HepG2 (cell line): ENCODE measurements around the gene INO80. TPM values are rescaled to one million over a fixed set of nuclear protein-coding genes. Genes with fewer than 3 reads are reported as not detected.

Experiments used
- ATM ChIP-seq: fragments of 450-650 bp; IDR thresholded peaks from 2 replicates; pipeline ENCODE4 v1.7.1; 2017; ENCODE audit warnings: mild to moderate bottlenecking, borderline replicate concordance
- HNF4A ChIP-seq: sonication (generic); formaldehyde crosslinking; IDR thresholded peaks from 2 replicates; pipeline ENCODE4 v1.4.0; 2020; ENCODE audit warnings: missing genetic modification reagents
- HOXA9 ChIP-seq: sonication (generic); formaldehyde crosslinking; IDR thresholded peaks from 2 replicates; pipeline ENCODE4 v1.8.1; 2022; ENCODE audit warnings: missing genetic modification reagents, mild to moderate bottlenecking, moderate library complexity, borderline replicate concordance
- KLF9 ChIP-seq: IDR thresholded peaks from 2 replicates; pipeline ENCODE4 v1.6.1; 2016; ENCODE audit warnings: low read depth
- NBN ChIP-seq: fragments of 450-650 bp; conservative IDR thresholded peaks from 2 replicates; pipeline ENCODE4 v1.6.1; 2017
- PCBP1 ChIP-seq: fragments of 200-400 bp; formaldehyde crosslinking; IDR thresholded peaks from 2 replicates; pipeline ENCODE4 v1.6.1; 2017; ENCODE audit warnings: mild to moderate bottlenecking, low read depth, low read length, borderline replicate concordance
- SIX1 ChIP-seq: sonication (generic); formaldehyde crosslinking; IDR thresholded peaks from 2 replicates; pipeline ENCODE4 v1.4.0; 2020; ENCODE audit warnings: missing genetic modification reagents, borderline replicate concordance
- SOX5 ChIP-seq: IDR thresholded peaks from 2 replicates; pipeline ENCODE4 v1.6.1; 2016; ENCODE audit warnings: borderline replicate concordance
- SP140L ChIP-seq: sonication (generic); formaldehyde crosslinking; IDR thresholded peaks from 2 replicates; pipeline ENCODE4 v1.4.0; 2020; ENCODE audit warnings: missing genetic modification reagents, borderline replicate concordance
- TEAD2 ChIP-seq: sonication (generic); formaldehyde crosslinking; IDR thresholded peaks from 2 replicates; pipeline ENCODE4 v1.9.0; 2021; ENCODE audit warnings: missing genetic modification reagents
- ZBTB3 ChIP-seq: sonication (generic); formaldehyde crosslinking; IDR thresholded peaks from 2 replicates; pipeline ENCODE4 v1.4.0; 2020; ENCODE audit warnings: low read depth, mild to moderate bottlenecking, moderate library complexity, missing genetic modification reagents, borderline replicate concordance
- ZNF614 ChIP-seq: IDR thresholded peaks from 2 replicates; pipeline ENCODE4 v1.6.1; 2018; ENCODE audit warnings: missing biosample characterization, missing genetic modification reagents, inconsistent platforms, borderline replicate concordance
- ZNF792 ChIP-seq: IDR thresholded peaks from 2 replicates; pipeline ENCODE4 v1.6.1; 2016
- polyA plus RNA-seq, 8 experiments: library from polyadenylated mRNA; depleted of rRNA in 3 of 8; stranded (reverse) in 7 of 8; unstranded in 1 of 8; fragments of >200 nt; fragmentation: Illumina TruSeq in 4 of 8; extraction: Trizol in 4 of 8; gene quantifications; 2 replicates each; pipeline versions ENCODE4 v1.2.1 to v1.2.3, GENCODE V29; 2011 to 2016; ENCODE audit warnings: low read depth in 4 of 8, missing spikeins in 1 of 8, mixed read lengths in 1 of 8; ENCODE audit not compliant: insufficient read depth in 1 of 8
- total RNA-seq, 5 experiments: library from RNA; depleted of rRNA; stranded (reverse); fragments of >200 nt; fragmentation: Illumina TruSeq; extraction: Trizol; gene quantifications; 2 replicates each; pipeline ENCODE4 v1.2.3, GENCODE V29; 2016; ENCODE audit warnings: low read depth in 1 of 5
- TF ChIP-seq, protein P1 (sequence below): sonication (generic); formaldehyde crosslinking; IDR thresholded peaks from 2 replicates; pipeline ENCODE4 v1.4.0; 2020; ENCODE audit warnings: mild to moderate bottlenecking, missing genetic modification reagents
- TF ChIP-seq, protein P2 (sequence below): IDR thresholded peaks from 2 replicates; pipeline ENCODE4 v1.6.1; 2016; ENCODE audit warnings: missing compliant biosample characterization, missing genetic modification reagents, borderline replicate concordance
- TF ChIP-seq, protein P3 (sequence below): sonication (generic); formaldehyde crosslinking; IDR thresholded peaks from 2 replicates; pipeline ENCODE4 v1.9.0; 2021; ENCODE audit warnings: missing genetic modification reagents, borderline replicate concordance
- TF ChIP-seq, protein P4 (sequence below): sonication (generic); formaldehyde crosslinking; IDR thresholded peaks from 2 replicates; pipeline ENCODE4 v1.8.0; 2023; ENCODE audit warnings: mild to moderate bottlenecking, missing genetic modification reagents
- TF ChIP-seq, protein P5 (sequence below): sonication (generic); formaldehyde crosslinking; IDR thresholded peaks from 2 replicates; pipeline ENCODE4 v1.4.0; 2020; ENCODE audit warnings: missing genetic modification reagents

INO80 gene
- total and polyA plus RNA-seq, 2 of the 13 experiments (the other 11 are each of a cell fraction or from before 2014, with no cell fraction given): 3.6 to 14.8 TPM

DNA sequence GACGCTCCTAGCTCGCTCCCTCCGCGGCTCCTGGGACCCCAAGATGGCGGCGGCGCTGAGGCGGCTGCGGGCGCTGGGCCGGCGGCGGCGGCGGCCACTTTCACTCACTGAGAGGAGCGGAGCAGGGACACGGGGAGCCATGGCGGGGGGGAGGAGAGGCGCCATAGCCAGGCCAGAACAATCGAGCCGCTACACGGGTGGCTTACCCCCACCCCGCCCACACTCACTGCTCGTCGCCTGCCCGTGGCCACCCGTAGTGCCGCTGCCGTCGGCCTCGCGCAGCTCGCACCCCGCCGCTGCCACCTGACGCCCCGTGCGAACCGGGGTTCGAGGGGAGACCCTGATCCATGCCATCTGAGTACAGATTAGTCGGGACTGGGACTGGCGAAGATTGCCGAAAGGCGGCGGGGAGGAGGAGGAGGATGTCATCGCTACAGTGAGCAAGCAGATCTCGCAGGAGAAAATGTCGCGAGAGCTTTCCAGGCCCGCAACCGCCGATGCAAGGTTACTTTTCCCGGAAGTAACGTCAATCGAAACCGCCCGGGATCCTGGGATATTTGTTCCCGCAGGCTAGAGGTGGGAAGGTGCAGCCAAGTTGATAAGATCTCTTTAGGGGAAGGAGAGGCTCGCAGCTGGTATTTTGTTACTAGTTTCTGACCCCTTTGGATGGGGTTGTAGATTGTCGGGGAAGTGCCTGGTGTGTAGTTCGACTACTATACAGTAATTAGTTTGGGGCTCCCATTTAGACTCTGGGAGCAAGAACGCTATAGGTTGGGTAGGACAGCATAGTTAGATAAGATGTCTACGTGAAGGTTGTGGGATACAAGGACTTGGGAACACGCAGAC lies at the start of gene INO80 (continued):
- TF ChIP-seq, protein P1, sequence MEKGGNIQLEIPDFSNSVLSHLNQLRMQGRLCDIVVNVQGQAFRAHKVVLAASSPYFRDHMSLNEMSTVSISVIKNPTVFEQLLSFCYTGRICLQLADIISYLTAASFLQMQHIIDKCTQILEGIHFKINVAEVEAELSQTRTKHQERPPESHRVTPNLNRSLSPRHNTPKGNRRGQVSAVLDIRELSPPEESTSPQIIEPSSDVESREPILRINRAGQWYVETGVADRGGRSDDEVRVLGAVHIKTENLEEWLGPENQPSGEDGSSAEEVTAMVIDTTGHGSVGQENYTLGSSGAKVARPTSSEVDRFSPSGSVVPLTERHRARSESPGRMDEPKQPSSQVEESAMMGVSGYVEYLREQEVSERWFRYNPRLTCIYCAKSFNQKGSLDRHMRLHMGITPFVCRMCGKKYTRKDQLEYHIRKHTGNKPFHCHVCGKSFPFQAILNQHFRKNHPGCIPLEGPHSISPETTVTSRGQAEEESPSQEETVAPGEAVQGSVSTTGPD (CRISPR knock-in tag): no peak
- no peak for TF ChIP-seq SOX5 (CRISPR knock-in tag)
- TF ChIP-seq ZNF614 (CRISPR knock-in tag): 0 out of 2 replicates have a peak, but pooled peaks have one; percentile 18
- peak; percentile 35; the same call in 1 of the 2 replicates for TF ChIP-seq SIX1 (CRISPR knock-in tag)
- no peak for TF ChIP-seq ZBTB3 (CRISPR knock-in tag)
- no peak; the same call in 1 of the 2 replicates for TF ChIP-seq HOXA9 (CRISPR knock-in tag)
- TF ChIP-seq ZNF792 (CRISPR knock-in tag): no peak; the same call in 1 of the 2 replicates
- TF ChIP-seq ATM: no peak
- TF ChIP-seq, protein P2, sequence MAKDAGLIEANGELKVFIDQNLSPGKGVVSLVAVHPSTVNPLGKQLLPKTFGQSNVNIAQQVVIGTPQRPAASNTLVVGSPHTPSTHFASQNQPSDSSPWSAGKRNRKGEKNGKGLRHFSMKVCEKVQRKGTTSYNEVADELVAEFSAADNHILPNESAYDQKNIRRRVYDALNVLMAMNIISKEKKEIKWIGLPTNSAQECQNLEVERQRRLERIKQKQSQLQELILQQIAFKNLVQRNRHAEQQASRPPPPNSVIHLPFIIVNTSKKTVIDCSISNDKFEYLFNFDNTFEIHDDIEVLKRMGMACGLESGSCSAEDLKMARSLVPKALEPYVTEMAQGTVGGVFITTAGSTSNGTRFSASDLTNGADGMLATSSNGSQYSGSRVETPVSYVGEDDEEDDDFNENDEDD (CRISPR knock-in tag): no peak
- TF ChIP-seq, protein P3, sequence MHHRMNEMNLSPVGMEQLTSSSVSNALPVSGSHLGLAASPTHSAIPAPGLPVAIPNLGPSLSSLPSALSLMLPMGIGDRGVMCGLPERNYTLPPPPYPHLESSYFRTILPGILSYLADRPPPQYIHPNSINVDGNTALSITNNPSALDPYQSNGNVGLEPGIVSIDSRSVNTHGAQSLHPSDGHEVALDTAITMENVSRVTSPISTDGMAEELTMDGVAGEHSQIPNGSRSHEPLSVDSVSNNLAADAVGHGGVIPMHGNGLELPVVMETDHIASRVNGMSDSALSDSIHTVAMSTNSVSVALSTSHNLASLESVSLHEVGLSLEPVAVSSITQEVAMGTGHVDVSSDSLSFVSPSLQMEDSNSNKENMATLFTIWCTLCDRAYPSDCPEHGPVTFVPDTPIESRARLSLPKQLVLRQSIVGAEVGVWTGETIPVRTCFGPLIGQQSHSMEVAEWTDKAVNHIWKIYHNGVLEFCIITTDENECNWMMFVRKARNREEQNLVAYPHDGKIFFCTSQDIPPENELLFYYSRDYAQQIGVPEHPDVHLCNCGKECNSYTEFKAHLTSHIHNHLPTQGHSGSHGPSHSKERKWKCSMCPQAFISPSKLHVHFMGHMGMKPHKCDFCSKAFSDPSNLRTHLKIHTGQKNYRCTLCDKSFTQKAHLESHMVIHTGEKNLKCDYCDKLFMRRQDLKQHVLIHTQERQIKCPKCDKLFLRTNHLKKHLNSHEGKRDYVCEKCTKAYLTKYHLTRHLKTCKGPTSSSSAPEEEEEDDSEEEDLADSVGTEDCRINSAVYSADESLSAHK: no peak
- no peak for TF ChIP-seq PCBP1
- TF ChIP-seq, protein P4, sequence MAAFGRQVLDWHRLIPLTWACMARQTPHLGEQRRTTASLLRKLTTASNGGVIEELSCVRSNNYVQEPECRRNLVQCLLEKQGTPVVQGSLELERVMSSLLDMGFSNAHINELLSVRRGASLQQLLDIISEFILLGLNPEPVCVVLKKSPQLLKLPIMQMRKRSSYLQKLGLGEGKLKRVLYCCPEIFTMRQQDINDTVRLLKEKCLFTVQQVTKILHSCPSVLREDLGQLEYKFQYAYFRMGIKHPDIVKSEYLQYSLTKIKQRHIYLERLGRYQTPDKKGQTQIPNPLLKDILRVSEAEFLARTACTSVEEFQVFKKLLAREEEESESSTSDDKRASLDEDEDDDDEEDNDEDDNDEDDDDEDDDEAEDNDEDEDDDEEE (CRISPR knock-in tag): no peak; the same call in 1 of the 2 replicates
- no peak for TF ChIP-seq HNF4A (CRISPR knock-in tag)
- TF ChIP-seq, protein P5, sequence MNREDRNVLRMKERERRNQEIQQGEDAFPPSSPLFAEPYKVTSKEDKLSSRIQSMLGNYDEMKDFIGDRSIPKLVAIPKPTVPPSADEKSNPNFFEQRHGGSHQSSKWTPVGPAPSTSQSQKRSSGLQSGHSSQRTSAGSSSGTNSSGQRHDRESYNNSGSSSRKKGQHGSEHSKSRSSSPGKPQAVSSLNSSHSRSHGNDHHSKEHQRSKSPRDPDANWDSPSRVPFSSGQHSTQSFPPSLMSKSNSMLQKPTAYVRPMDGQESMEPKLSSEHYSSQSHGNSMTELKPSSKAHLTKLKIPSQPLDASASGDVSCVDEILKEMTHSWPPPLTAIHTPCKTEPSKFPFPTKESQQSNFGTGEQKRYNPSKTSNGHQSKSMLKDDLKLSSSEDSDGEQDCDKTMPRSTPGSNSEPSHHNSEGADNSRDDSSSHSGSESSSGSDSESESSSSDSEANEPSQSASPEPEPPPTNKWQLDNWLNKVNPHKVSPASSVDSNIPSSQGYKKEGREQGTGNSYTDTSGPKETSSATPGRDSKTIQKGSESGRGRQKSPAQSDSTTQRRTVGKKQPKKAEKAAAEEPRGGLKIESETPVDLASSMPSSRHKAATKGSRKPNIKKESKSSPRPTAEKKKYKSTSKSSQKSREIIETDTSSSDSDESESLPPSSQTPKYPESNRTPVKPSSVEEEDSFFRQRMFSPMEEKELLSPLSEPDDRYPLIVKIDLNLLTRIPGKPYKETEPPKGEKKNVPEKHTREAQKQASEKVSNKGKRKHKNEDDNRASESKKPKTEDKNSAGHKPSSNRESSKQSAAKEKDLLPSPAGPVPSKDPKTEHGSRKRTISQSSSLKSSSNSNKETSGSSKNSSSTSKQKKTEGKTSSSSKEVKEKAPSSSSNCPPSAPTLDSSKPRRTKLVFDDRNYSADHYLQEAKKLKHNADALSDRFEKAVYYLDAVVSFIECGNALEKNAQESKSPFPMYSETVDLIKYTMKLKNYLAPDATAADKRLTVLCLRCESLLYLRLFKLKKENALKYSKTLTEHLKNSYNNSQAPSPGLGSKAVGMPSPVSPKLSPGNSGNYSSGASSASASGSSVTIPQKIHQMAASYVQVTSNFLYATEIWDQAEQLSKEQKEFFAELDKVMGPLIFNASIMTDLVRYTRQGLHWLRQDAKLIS (CRISPR knock-in tag): no peak
- TF ChIP-seq NBN: no peak
- no peak for TF ChIP-seq SP140L
- no peak for TF ChIP-seq KLF9
- TF ChIP-seq TEAD2 (CRISPR knock-in tag): no peak
